SHP77 (cell line): Measurements from ENCODE around the gene TCN1.
"Not testable (repeated sequence)": the region's sequence is repeated elsewhere in the genome, so short reads cannot be mapped to it uniquely, and the experiment has no call there.

Experiments used
- DNase-seq, 2 experiments: peaks; one replicate each; lab custom pipeline; 2025; lab: John Stamatoyannopoulos, UW

Gene TCN1, protein sequence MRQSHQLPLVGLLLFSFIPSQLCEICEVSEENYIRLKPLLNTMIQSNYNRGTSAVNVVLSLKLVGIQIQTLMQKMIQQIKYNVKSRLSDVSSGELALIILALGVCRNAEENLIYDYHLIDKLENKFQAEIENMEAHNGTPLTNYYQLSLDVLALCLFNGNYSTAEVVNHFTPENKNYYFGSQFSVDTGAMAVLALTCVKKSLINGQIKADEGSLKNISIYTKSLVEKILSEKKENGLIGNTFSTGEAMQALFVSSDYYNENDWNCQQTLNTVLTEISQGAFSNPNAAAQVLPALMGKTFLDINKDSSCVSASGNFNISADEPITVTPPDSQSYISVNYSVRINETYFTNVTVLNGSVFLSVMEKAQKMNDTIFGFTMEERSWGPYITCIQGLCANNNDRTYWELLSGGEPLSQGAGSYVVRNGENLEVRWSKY

DNA sequence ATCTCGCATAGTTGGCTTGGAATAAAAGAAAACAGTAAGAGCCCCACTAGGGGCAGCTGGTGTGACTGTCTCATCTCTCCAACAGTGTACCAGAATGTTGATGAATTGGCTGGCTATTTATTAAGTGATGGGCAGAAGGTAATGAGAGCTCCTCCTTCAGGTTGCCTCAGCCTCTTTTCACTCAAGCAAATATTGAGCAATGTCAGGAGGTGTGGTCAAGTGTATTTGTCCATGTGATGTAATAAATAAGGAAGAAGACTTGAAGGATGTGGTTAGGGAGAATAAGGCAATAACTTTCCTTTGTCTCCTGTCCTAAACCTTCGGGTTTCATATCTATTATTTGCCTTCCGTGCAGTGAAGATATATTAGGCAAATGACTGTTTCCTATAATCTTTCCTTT is at the start of gene TCN1:
TCN1 (minus strand) TSS at position 91 of the 400 bp plus-strand sequence; CDS start at position 74, 17 bp downstream.
- DNase-seq: no peak

DNA sequence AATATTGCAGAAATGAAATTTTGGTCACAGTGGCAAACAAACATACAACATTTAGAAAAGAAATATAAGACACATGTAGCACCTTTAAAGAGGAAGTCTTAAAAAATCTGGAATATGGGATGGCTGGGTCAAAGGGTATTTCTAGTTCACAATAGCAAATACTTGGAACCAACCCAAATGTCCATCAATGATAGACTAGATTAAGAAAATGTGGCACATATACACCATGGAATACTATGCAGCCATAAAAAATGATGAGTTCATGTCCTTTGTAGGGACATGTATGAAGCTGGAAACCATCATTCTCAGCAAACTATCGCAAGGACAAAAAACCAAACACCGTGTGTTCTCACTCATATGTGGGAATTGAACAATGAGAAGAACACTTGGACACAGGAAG is 37.3 kb upstream of the TCN1 start:
- DNase-seq: not testable (repeated sequence)

DNA sequence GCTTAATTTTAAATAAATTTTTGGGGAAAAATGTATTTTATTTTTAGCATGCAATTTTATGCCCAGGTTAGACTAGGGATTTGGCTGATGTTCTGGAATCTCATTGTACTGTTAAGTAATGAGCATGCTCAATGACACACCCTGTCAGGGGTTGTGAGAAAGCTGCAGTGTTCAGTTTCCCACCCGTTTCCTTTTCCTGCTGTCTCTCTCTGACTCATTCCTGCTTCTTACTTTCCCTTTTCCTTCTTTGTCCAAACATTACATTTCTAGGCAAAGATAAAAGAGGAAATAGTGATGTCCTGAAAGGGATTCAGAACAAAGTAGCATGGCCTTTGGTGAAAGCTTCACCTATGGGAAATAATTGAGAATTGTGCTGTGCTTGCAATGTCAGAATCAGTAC is 35.0 kb upstream of the TCN1 start:
- DNase-seq: no peak

DNA sequence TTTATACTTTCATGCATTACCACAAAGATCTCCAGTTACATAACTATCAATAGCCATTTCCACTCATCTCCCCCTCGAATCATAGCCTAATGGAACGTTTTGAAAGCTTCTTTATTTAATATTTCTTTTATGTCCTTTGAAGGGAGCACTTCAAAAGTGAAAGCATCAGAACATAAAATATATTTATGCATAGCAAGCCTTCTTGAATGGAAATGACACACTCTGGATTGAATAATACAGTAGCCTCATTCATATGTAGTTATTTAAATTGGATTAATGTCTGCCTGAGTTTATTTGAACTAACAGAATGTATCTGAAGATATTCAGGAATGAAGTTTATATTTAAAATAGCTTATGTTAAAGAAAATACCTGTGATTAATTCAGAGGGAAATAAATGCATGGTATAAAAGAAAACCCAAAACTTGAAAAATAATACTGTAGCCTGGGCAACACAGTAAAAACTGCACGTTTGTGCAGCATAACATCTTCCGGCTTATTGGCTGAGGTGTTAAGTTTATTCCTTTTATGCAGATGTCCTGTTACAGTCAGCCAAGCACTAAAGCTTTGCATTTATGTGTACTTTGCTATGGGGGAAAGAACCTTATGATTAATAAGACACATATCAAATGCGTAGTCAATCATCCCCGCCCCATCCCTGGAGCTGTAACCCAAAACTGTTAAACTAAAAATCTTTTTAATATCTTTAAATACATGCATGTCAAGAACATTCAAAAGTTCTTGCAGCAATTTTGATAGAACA is 34.3 kb upstream of the TCN1 start:
- no peak for DNase-seq

DNA sequence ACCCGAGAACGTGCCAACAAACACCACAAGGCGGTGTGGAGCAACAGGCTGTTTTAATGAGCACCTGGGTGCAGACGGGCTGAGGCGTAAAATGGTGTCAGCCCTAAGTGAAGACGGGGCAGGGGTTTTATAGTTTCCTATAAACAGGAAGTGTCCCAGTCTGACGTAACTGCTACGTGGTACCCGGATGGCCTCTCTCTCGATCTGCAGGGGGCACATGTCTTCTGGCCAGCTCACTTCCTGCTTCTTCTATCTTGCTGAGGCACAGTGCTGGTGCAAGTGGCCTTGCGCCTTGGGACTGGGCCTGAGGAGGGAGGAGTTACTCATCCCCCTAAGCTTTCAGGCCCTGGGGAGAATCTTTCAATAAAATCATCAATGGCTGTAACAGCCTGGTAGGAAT is 33.2 kb upstream of the TCN1 start:
- no peak for DNase-seq

DNA sequence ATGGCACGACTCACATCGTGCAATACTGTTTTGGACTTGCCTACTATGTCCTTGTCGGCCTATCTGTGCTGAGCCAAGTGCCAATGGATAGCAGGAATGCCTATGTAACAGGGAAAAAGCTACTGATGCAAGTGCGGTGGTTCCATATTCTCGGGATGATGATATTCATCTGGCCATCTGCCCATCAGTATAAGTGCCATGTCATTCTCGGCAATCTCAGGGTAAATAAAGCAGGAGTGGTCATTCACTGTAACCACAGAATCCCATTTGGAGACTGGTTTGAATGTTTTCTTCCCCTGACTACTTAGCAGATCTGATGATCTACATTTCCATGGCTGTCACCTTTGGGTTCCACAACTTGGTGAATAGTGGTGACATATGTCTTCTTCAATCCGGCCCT is 32.4 kb upstream of the TCN1 start:
- no peak for DNase-seq

DNA sequence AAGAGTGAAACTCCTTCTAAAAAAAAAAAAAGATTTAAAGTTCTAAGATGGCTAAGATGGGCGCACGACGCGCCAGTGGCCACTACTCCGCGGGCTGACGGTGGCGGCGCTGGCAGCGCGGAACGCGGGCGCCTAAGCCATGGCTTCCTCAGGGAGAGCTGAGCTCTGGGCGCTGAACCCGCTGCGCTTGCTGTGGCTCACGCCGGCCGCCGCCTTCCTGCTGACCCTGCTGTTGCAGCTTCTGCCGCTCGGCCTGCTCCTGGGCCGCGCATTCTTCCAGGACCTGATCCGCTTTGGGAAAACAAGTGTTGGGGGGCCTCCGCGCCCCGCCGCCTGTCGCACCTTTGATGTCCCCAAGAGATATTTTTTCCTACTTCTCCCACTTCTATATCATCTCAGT is 31.8 kb upstream of the TCN1 start:
- DNase-seq: no peak

DNA sequence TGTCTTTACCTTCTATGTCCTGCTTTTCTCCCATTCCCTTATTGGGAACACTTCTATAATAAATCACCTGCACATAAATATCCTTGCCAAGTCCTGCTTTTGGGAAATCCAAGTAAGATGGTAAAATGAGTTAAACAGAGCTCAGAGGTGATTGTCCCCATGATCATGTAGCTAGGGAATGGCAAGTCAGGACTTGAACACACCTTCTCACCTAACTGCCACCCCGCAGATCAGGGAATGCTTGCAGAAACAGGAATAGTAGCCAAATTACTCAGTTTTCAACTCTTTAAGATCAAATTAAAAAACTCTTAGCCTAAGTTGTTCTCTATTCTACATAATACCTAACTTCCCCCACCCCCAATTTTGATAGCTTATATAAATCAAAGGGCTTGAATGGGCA is 28.3 kb upstream of the TCN1 start:
- no peak for DNase-seq

DNA sequence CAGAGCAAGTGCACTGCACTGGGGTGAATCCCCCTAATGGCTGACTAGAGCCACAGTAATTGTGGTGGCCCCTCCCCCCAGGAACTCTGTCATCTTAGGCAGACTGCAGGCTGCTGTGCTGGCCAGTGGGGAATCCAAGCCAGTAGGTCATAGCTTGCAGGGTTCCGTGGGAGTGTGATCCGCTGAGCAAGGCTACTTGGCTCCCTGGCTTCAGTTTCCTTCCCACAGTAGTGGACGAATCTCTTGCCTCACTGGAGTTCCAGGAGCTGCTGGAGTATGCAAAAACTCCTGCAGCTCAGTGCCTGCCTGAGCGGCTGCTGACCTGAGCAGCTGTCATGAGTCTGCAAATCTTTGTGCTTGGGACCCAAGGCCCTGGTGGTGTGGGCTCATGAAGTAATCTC is 25.5 kb upstream of the TCN1 start:
- DNase-seq: no peak

DNA sequence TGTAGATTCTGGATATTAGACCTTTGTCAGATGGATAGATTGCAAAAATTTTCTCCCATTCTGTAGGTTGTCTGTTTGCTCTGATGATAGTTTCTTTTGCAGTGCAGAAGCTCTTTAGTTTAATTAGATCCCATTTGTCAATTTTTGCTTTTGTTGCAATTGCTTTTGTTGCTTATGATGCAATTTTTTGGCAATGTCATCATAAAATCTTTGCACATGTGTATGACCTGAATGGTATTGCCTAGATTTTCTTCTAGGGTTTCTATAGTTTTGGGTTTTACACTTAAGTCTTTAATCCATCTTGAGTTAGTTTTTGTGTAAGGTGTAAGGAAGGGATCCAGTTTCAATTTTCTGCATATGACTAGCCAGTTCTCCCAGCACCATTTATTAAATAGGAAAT is 20.9 kb upstream of the TCN1 start:
- not testable (repeated sequence) for DNase-seq

DNA sequence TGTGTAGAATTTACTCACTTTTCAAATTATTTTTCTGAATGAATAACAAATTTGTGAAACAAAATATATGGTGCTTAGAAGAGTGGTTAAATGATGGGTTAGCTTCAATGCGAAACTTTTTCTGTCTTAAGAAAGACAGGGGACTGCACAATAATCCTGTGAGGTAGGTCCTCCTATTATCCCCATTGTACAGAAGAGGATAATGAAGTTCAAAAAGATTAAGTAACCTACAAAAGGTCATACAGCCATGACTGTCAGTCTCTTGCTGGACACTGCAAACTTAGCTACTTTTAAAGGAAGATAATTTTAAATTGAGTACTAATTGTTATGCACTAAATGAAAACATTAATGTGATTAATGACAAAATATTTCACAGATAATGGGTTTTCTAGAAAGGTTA is 17.3 kb upstream of the TCN1 start:
- DNase-seq: no peak

DNA sequence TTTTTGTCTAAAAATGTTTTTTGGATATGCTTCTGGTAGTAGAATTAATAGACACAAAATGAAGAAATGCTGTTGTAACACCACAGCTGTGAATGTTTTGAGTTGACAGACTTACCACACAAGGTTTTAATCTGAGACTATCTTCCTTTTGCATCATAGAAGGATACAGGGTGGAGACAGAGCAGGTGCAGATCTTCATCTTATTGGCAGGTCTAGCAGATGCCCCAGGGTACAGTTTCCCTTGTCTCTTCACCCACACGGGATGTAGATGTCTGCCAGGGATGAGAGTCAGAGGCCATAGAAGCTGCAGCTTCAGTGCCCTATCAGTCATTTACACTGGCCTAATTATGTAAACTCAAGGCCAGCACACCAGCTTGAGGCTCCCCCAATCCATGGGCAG is 13.3 kb upstream of the TCN1 start:
- no peak for DNase-seq

DNA sequence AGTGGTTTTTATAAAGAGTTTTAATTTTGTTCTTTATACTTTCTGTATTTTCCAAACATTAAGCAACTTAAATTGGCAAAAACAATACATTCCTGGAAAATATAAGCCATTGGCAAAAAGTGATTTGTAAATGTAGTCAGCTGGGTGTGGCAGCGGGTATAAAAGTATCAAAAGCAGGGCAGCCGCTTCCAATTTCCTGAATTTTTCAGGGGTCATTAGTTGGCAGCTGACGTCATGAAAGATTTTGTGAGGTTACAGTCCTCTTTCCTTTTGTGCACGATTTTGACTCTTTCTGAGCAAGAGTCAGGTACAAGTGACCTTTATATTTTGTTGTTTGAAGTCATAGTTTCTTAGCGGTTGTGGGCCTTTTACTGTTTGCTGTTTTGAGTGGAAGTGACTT is 12.3 kb upstream of the TCN1 start, which contains the start of gene OOSP3:
OOSP3 (plus strand) TSS at position 208 of the 400 bp plus-strand sequence; CDS start at position 235, 27 bp downstream.
- no peak for DNase-seq

DNA sequence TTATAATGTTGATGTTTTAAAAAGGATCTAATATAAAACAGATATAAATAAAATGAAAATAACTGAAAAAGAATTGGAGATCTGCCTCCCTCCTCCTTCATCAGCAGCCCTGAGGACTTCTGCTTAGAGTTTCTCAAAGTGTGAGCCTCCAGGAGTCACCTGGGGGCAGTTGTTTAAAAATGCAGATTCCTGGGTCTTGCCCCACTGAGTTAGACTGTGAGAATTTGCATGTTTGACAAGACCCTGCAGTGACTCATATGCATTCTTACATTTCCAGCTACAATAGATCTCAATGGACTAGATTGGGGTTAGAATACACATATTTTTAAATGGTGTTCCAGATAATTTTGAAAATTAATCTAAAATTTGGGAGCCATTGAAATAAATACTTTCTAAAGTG is 11.5 kb upstream of the TCN1 start:
- DNase-seq: no peak

DNA sequence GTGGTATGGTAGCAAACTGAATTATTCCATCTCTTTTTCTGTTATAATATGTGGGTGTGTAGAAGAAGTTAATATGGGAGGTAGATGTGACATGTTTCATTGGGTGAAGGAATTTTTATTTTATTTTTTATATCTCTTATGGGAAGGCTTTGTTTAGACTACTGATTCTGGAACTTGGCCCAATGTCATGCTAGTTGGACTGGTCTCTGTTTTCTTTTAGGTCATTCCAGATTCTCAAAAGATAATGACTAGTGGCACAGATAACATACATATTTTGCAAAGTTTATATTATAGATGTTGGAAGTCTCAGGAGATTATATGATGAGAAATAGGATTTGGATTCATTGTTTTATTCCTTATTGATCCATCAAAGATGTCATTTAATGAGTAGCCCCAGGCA is 11.0 kb upstream of the TCN1 start:
- DNase-seq: no peak

DNA sequence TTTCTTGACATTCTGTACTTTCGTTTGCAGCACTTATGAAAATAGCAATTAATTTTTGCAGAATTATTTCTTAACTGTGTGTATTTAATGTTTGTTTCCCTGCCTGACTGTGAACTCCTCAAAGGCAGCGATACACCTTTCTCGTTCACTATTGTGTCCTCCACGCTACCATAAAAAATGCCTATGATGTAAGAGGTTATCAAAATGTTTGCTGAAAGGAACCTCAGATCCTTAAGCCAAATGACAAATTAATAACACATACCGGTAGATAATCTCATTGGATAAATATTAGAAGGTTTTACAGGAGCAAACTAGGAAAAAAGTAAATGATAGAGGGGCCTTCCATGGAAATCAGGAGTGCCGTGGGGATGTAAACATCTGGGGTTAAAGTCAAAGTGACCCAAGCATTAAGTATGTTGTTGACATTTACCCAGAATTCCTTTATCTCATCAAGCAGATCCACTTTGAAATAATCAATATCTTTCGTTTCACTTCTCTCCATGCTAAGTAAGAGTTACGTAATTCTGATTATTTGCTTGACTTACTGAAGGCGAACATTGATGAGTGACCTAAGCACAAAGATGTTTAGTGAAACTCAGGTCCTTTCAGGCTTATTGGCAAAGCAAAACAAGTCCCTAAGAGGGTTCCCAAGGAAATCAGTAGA is 9.7 kb upstream of the TCN1 start:
- DNase-seq: no peak

DNA sequence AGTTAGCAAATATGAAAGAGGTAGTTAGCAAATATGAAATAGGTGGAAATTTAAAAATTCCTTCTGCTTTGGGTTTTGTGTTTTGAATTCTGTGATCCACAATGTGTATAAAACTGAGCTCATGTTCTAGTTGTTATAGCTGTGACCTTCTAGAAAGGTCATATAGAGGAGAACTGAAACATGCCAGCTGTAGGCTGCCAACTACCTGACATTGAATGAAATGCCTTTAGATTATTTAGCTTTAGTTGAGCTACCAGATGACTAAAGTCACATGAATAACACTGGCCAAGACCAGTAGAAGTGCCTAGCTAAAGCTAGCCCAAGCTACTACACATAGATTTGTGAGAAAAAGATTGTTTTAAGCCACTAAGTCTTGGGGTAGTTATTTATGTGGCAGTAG is 5.8 kb upstream of the TCN1 start:
- DNase-seq: no peak

DNA sequence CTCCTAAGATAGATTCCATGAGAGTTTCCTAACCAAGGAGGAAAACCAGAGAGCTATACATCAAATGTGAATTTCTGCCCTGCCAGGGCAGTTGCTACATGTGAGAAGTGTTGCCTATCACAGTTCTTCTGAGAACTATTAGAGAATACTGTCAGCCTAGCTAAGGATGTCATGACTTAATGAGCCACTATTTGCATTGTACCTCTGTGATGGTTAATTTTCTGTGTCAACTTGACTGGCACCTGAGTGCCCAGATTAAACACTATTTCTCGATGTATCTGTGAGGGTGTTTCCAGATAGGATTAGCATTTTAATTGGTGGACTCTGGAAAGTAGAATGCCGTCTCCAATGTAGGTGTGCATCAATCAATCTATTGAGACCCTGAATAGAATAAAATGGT is 1.7 kb upstream of the TCN1 start:
- DNase-seq: no peak

DNA sequence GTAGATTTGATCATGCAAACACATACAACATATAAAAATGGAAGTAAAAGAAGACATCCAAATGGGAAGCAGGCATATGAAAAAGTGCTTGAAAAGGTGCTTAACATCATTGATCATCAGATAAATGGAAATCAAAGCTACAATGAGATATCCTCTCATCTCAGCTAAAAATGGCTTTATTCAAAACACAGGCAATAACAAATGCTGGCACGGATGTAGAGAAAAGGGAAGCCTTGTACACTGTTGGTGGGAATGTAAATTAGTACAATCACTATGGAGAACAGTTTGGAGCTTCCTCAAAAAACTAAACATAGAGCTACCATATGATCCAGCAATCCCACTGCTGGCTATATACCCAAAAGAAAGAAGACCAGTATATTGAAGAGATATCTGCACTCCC is 549 bp upstream of the TCN1 start:
- DNase-seq: no peak

DNA sequence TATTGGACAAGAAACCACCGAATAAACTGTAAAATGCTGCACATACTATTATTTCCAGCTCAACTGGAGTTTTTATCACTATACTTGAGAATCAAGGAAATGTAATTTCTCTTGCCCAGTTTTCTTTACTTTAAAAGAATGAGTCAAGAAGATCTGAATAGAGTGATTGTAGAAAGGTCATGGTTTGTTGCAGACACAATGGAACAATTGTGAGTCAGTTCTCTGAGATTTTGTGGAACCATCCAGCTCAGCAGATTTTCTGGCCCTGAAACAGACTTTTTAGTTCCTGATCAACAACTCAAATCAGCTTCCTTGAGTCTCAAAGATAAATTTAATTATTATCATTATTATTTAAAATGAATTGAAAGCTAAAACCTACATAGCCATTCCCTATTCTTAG is 1.3 kb downstream of the TCN1 start:
- DNase-seq: no peak

DNA sequence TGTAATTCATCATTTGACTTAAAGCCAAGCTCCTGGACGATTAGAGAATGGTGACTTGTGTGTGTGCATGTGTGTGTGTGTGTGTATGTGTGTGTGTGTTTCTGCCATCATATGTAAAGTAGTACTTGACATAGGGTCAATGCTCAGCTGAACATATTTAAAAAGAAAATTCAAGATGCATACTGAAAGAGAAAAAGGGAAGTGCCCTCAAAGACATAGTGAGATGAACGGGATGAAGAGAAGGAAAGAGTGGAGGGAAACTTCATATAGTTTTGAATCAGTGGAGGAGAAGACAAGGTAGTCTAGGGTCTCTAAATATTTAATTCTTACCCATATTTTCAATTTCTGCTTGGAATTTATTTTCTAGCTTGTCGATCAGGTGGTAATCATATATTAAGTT is 4.0 kb downstream of the TCN1 start:
- DNase-seq: no peak

DNA sequence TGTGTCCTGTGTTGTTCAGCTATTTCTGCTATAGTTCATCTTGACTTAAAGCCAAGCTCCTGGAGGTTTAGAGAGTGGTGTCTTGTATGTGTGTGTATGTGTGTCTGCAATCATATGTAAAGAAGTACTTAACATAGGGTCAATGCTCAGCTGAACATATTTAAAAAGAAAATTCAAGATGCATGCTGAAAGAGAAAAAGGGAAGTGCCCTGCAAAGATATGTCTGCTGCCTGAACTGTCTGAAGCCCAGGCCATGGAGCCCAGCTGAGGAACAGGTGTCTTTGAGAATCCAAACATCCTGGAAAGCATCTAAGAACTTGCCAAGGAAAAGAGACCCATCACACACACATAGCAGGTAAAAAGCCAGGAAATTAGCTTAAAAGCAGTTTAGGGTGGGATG is 6.6 kb downstream of the TCN1 start:
- no peak for DNase-seq
